Endodermal cell (in vitro differentiated cells): Measurements from ENCODE around the gene AHDC1. TPM values are rescaled to one million over a fixed set of nuclear protein-coding genes. Genes with fewer than 3 reads are reported as not detected.

Source experiments
- DNase-seq: peaks from one replicate; pipeline ENCODE4 v3.0.0-alpha.2; 2017
- H3K27ac ChIP-seq: 2 replicates; pipeline ENCODE4 v1.5.1; 2013; ENCODE audit warnings: mild to moderate bottlenecking, low read depth, low read length, moderate library complexity
- H3K27me3 ChIP-seq: 2 replicates; pipeline ENCODE4 v1.6.1; 2013; ENCODE audit warnings: mild to moderate bottlenecking, low read length, moderate library complexity; ENCODE audit not compliant: insufficient read depth, control insufficient read depth, poor library complexity, severe bottlenecking
- H3K36me3 ChIP-seq: 2 replicates; pipeline ENCODE4 v1.7.0; 2013; ENCODE audit warnings: mild to moderate bottlenecking, low read length, moderate library complexity; ENCODE audit not compliant: control insufficient read depth, insufficient read depth
- H3K4me1 ChIP-seq: one replicate; pipeline ENCODE4 v1.7.0; 2013; ENCODE audit warnings: low read length; ENCODE audit not compliant: control insufficient read depth, insufficient read depth
- H3K4me3 ChIP-seq: 2 replicates; pipeline ENCODE4 v1.5.1; 2013; ENCODE audit warnings: mild to moderate bottlenecking, low read length, moderate library complexity
- H3K9ac ChIP-seq: 2 replicates; pipeline ENCODE4 v1.6.1; 2013; ENCODE audit warnings: mild to moderate bottlenecking, low read length, moderate library complexity; ENCODE audit not compliant: poor library complexity, severe bottlenecking; ENCODE audit errors: extremely low read depth
- H3K9me3 ChIP-seq: 2 replicates; pipeline ENCODE4 v1.6.1; 2013; ENCODE audit warnings: mild to moderate bottlenecking, low read length, moderate library complexity; ENCODE audit not compliant: control insufficient read depth
- H3K27ac Mint-ChIP-seq: 2 replicates; pipeline ENCODE4 v1.8.0; 2020; ENCODE audit warnings: mixed read lengths
- H3K27me3 Mint-ChIP-seq: 2 replicates; pipeline ENCODE4 v1.8.0; 2021; ENCODE audit warnings: mild to moderate bottlenecking, mixed read lengths; ENCODE audit not compliant: insufficient read depth
- H3K36me3 Mint-ChIP-seq: 2 replicates; pipeline ENCODE4 v1.8.0; 2020; ENCODE audit warnings: low read depth, mixed read lengths
- H3K4me1 Mint-ChIP-seq: 2 replicates; pipeline ENCODE4 v1.8.0; 2020; ENCODE audit warnings: mixed read lengths
- H3K4me3 Mint-ChIP-seq: 2 replicates; pipeline ENCODE4 v1.8.0; 2020; ENCODE audit warnings: mild to moderate bottlenecking, moderate library complexity, mixed read lengths
- H3K9me3 Mint-ChIP-seq: 2 replicates; pipeline ENCODE4 v1.8.0; 2020; ENCODE audit warnings: mild to moderate bottlenecking, mixed read lengths
- CTCF ChIP-seq: fragments of 200-600 bp; sonication (generic); conservative IDR thresholded peaks from 2 replicates; pipeline ENCODE4 v1.5.0; 2021; ENCODE audit warnings: antibody characterized with exemption, mild to moderate bottlenecking
- WGBS, 2 experiments: methylation state at CpG; one replicate each; pipeline versions ENCODE4 v1.1.5 to v1.1.7; 2013; ENCODE audit warnings: missing lambda C conversion rate in 2 of 2, mixed read lengths in 1 of 2; ENCODE audit not compliant: insufficient coverage in 1 of 2, insufficient read length in 1 of 2; 5-methylcytosine and 5-hydroxymethylcytosine counted together
- total RNA-seq, 2 donors: library from RNA; stranded (reverse); fragmentation: NEBNext Ultra II Directional in 1 of 2; extraction: Animal tissue kit (Norgen Biotek cat#: 25700) in 1 of 2; gene quantifications; 2 replicates in 1 of 2; 3 replicates in 1 of 2; pipeline ENCODE4 v1.2.1, GENCODE V29; 2021

AHDC1 gene
- total RNA-seq, 2 donors from 2014 or later: 39.3 to 41.2 TPM

- H3K9ac ChIP-seq: no peak overlapping the region
- no peaks in the 10 kb centered on the region for H3K36me3 Mint-ChIP-seq
- H3K27ac ChIP-seq: peak overlapping the region; percentile 30
- H3K4me1 ChIP-seq: no peaks in the 10 kb centered on the region
- no peaks in the 10 kb centered on the region for H3K9me3 Mint-ChIP-seq
- H3K27ac Mint-ChIP-seq: peak overlapping the region; percentile 73
- no peaks in the 10 kb centered on the region for H3K36me3 ChIP-seq
- no peaks in the 10 kb centered on the region for H3K9me3 ChIP-seq
- H3K27me3 Mint-ChIP-seq: no peaks in the 10 kb centered on the region
- no peak for TF ChIP-seq CTCF
- no peak overlapping the region for H3K4me3 ChIP-seq
- peaks cover 22% of the 10 kb centered on the region for H3K4me1 Mint-ChIP-seq
- peak; percentile 86 for DNase-seq
- no peaks in the 10 kb centered on the region for H3K27me3 ChIP-seq
- 49 to 50% methylated on average over 6 to 7 of the region's 7 CpGs for WGBS, 2 experiments
- no peak overlapping the region for H3K4me3 Mint-ChIP-seq
These were observed 46.7 kb upstream of the AHDC1 start for GRCh38 chr1:27650539-27651175.

DNA sequence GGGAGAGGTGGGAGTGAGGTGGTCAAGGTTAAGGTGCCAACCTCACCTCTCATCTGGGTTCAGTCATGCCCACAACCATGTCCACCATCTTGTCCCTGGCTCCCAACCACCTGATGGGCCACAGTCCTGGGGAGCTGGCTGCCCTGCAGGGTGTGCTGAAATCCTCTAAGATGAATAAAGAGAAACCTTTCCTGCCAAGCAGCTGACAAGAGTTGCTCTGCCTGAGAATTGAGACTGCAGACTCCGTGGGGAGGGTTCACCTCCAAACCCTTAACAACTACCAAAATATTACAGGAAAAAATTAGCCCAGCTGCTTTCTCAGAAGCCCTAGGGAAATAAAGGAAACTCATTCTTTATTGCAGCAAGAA, 46.2 kb upstream of the AHDC1 start:
- no peaks in the 10 kb centered on the region for H3K9me3 ChIP-seq
- WGBS, 2 experiments: 94% methylated on average over 1 of the region's 1 CpG; no CpG with 5 or more reads in 1 of the 2 experiments
- no peaks in the 10 kb centered on the region for H3K9me3 Mint-ChIP-seq
- no peaks in the 10 kb centered on the region for H3K4me1 ChIP-seq
- H3K4me1 Mint-ChIP-seq: peaks cover 17% of the 10 kb centered on the region
- no peaks in the 10 kb centered on the region for H3K36me3 ChIP-seq
- no peaks in the 10 kb centered on the region for H3K36me3 Mint-ChIP-seq
- no peak overlapping the region for H3K4me3 ChIP-seq
- H3K27ac Mint-ChIP-seq: peak overlapping the region; percentile 73
- no peak overlapping the region for H3K4me3 Mint-ChIP-seq
- TF ChIP-seq CTCF: no peak
- peak; percentile 53 for DNase-seq
- no peaks in the 10 kb centered on the region for H3K27me3 Mint-ChIP-seq
- no peak overlapping the region for H3K27ac ChIP-seq
- H3K27me3 ChIP-seq: no peaks in the 10 kb centered on the region
- H3K9ac ChIP-seq: no peak overlapping the region

- Mint-ChIP-seq H3K27me3 (no peaks in the 10 kb centered on the region), H3K9me3 (no peaks in the 10 kb centered on the region), H3K4me3 (no peak overlapping the region), H3K4me1 (peaks cover 13% of the 10 kb centered on the region), H3K36me3 (no peaks in the 10 kb centered on the region), H3K27ac (no peak overlapping the region)
- H3K27me3 ChIP-seq: no peaks in the 10 kb centered on the region
- H3K9me3 ChIP-seq: no peaks in the 10 kb centered on the region
- no peak overlapping the region for H3K27ac ChIP-seq
- H3K9ac ChIP-seq: no peak overlapping the region
- 80 to 93% methylated on average over 1 to 11 of the region's 11 CpGs for WGBS, 2 experiments
- no peaks in the 10 kb centered on the region for H3K4me1 ChIP-seq
- no peaks in the 10 kb centered on the region for H3K36me3 ChIP-seq
- TF ChIP-seq CTCF: no peak
- no peak overlapping the region for H3K4me3 ChIP-seq
- DNase-seq: no peak
These were observed 45.3 kb upstream of the AHDC1 start for GRCh38 chr1:27649306-27649635.
